Activated CD8-positive, alpha-beta T cell treated with anti-CD3 and anti-CD28 coated beads for 36 hours (primary cell): ENCODE results near the gene CCKAR. TPM values are rescaled to one million over a fixed set of nuclear protein-coding genes. Genes with fewer than 3 reads are reported as not detected.

ENCODE experiments used
- ATAC-seq: fragments of 200-7000 bp; cut with Tn5 transposase; one replicate; pipeline ENCODE4 v1.10.0; 2021; ENCODE audit warnings: mild to moderate bottlenecking, moderate library complexity
- CTCF ChIA-PET: fragments of 350-600 bp; sonication (Branson Sonifier 250); formaldehyde crosslinking; loops from one replicate; lab custom pipeline; 2021; ENCODE audit warnings: antibody characterized with exemption; lab: Charles Lee
- POLR2A ChIA-PET: fragments of 350-600 bp; sonication (Branson Sonifier 250); formaldehyde crosslinking; loops from one replicate; lab custom pipeline; 2021; ENCODE audit warnings: antibody characterized with exemption; lab: Charles Lee
- DNase-seq: peaks from one replicate; pipeline ENCODE4 v3.0.0-alpha.2; 2020
- H3K27ac Mint-ChIP-seq: one replicate; pipeline ENCODE4 v1.8.0; 2021; ENCODE audit warnings: mild to moderate bottlenecking, mixed read lengths
- H3K27me3 Mint-ChIP-seq: one replicate; pipeline ENCODE4 v1.8.0; 2021; ENCODE audit warnings: mixed read lengths
- H3K36me3 Mint-ChIP-seq: one replicate; pipeline ENCODE4 v1.8.0; 2021; ENCODE audit warnings: low read depth, mixed read lengths
- H3K4me1 Mint-ChIP-seq: one replicate; pipeline ENCODE4 v1.8.0; 2021; ENCODE audit warnings: low read depth, mixed read lengths
- H3K4me3 Mint-ChIP-seq: one replicate; pipeline ENCODE4 v1.8.0; 2021; ENCODE audit warnings: mild to moderate bottlenecking, moderate library complexity, mixed read lengths
- H3K9me3 Mint-ChIP-seq: one replicate; pipeline ENCODE4 v1.8.0; 2021; ENCODE audit warnings: mixed read lengths
- CTCF ChIP-seq: fragments of 200-600 bp; IDR thresholded peaks from one replicate; pipeline ENCODE4 v1.8.0; 2022; ENCODE audit warnings: antibody characterized with exemption, mild to moderate bottlenecking
- intact Hi-C: fragments of 100-400 bp; cut with micrococcal nuclease; formaldehyde crosslinking; loops from one replicate; pipeline ENCODE4 v1.10.0; 2022
- total RNA-seq, 2 experiments: library from RNA; stranded (reverse); gene quantifications; one replicate each; pipeline ENCODE4 v1.2.3, GENCODE V29; 2021

CCKAR gene
- total RNA-seq, 2 experiments from 2014 or later, result not detected

- Mint-ChIP-seq H3K27ac (no peak overlapping the region), H3K36me3 (no peaks in the 10 kb centered on the region), H3K9me3 (no peaks in the 10 kb centered on the region), H3K27me3 (no peaks in the 10 kb centered on the region), H3K4me3 (no peak overlapping the region), H3K4me1 (peaks cover 16% of the 10 kb centered on the region)
- DNase-seq (no peak), ATAC-seq (no peak)
- intact Hi-C loops, result loop anchor here (5.0 to 10.0 kb wide), 3 partner anchors 265 to 552 kb away; partner anchors contain the start of gene STIM2
- ChIA-PET POLR2A (interaction anchor here (0.6 kb wide), 1 partner anchor 384 kb away, joined by 3 read pairs; no protein-coding TSS in a partner anchor), CTCF (interaction anchor here (0.5 to 2.8 kb wide), 8 partner anchors 8 to 559 kb away, joined by 3 to 8 read pairs (median 3); no protein-coding TSS in a partner anchor)
- no peak for TF ChIP-seq CTCF
These were observed 30.3 kb downstream of the CCKAR start for GRCh38 chr4:26459756-26460530.

DNA sequence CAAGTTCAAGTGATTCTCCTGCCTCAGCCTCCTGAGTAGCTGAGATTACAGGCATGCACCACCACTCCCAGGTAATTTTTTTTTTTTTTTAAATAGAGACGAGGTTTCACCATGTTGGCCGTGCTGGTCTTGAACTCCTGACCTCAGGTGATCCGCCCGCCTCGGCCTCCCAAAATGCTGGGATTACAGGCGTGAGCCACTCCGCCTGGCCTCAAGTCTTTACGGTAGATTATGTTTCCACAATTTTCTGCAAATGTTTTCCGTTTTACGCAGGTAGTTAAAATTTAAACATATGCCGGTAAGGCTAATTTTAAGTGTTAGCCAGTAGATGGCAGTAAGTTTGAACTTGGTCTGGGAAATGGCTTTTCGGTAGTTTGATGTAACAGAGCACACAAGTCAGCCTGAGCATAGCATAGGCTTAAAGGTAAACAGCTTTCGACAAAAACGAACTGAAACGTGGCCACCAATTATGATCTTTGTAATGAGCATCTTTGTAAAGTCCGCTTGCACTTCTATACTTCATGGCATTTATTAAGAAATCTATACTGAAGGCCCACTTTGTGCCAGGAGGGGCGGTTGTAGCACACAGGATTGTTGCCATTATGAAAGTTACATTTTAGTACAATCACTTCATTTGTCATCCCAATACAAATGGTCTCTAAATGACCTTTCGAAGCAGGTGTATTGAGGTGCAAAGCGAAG is 31.1 kb downstream of the CCKAR start:
- Mint-ChIP-seq H3K27me3 (no peaks in the 10 kb centered on the region), H3K4me1 (peaks cover 16% of the 10 kb centered on the region), H3K4me3 (peak overlapping the region; percentile 20), H3K27ac (no peak overlapping the region), H3K9me3 (no peaks in the 10 kb centered on the region), H3K36me3 (no peaks in the 10 kb centered on the region)
- ChIA-PET POLR2A (no interaction called here), CTCF (interaction anchor here (0.5 to 2.8 kb wide), 7 partner anchors 8 to 560 kb away, joined by 3 to 8 read pairs (median 3); no protein-coding TSS in a partner anchor)
- ATAC-seq, result peak; percentile 67
- intact Hi-C loops, result loop anchor here (5.0 to 10.0 kb wide), 3 partner anchors 266 to 553 kb away; partner anchors contain the start of gene STIM2
- peak; percentile 33 for TF ChIP-seq CTCF
- DNase-seq, result no peak

DNA sequence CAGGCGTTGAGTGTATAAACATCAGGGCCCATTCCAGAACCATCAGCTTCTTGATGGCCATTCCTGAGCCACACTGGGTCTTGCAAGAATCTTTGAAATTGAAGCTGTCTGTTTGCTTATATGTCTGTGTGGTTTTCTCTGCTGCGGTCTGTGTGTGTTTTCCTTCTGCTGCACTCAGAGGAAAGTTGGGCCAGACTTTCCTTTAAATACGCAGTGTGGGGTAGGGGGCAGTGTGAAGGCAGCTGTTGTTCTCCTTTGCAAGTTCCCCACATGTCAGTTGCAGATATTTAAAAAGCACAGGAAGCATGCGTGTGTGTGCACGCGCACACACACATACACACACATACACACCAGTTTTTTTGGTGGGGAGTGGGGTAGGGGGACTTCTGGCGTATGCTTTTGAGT is 32.1 kb downstream of the CCKAR start:
- ChIA-PET CTCF (interaction anchor here (0.9 to 1.1 kb wide), 3 partner anchors 12 to 110 kb away, joined by 3 to 4 read pairs (median 4); no protein-coding TSS in a partner anchor), POLR2A (no interaction called here)
- intact Hi-C loops, result loop anchor here (5.0 to 10.0 kb wide), 3 partner anchors 267 to 554 kb away; partner anchors contain the start of gene STIM2
- Mint-ChIP-seq H3K4me3 (no peak overlapping the region), H3K27ac (peak overlapping the region; percentile 30), H3K4me1 (peaks cover 16% of the 10 kb centered on the region), H3K9me3 (no peaks in the 10 kb centered on the region), H3K36me3 (no peaks in the 10 kb centered on the region), H3K27me3 (no peaks in the 10 kb centered on the region)
- DNase-seq (peak; percentile 20), ATAC-seq (peak; percentile 13)
- TF ChIP-seq CTCF, result no peak

DNA sequence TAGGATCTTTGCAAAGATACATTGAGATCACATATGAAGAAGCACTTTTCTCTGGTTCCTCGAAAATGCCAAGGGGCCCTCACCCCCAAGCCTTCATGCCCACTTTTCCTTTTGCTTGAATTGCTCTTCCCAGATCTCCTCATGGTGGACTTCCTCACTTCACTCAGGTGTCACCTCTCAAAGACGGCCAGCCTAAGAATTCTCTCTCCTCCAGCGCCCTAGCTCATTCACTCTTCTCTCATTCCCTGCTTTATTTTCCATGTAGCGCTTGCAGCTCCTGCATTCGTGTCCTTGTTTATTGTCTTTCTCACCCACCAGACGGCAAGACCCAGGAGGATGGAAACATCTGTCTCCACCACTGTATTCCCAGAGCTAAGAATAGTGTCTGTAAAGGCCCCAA is 32.9 kb downstream of the CCKAR start:
- POLR2A ChIA-PET, result no interaction called here
- no peak for ATAC-seq
- no peak overlapping the region for H3K4me3 Mint-ChIP-seq

More for the DNA sequence above, 32.9 kb downstream of the CCKAR start:
- Mint-ChIP-seq H3K4me1 (peaks cover 16% of the 10 kb centered on the region), H3K36me3 (no peaks in the 10 kb centered on the region), H3K9me3 (no peaks in the 10 kb centered on the region), H3K27me3 (no peaks in the 10 kb centered on the region), H3K27ac (no peak overlapping the region)
- intact Hi-C loops, result loop anchor here (5.0 to 10.0 kb wide), 3 partner anchors 267 to 555 kb away; partner anchors contain the start of gene STIM2
- no peak for DNase-seq
- TF ChIP-seq CTCF, result no peak
- CTCF ChIA-PET, result interaction anchor here (0.9 to 1.1 kb wide), 2 partner anchors 12 to 111 kb away, joined by 3 to 4 read pairs; no protein-coding TSS in a partner anchor
